ENCODE measurements around the gene MARCOL. TPM values are rescaled to one million over a fixed set of nuclear protein-coding genes. Genes with fewer than 3 reads are reported as not detected.

The MARCOL gene
- total RNA-seq, 1 experiment from 2014 or later = not detected

- Histone ChIP-seq H3K27ac (ENCODE audit: low read length) (no peak overlapping the region), H3K9me3 (ENCODE audit: control insufficient read depth, insufficient read depth, low read depth, low read length) (no peaks in the 10 kb centered on the region), H3K4me3 (ENCODE audit: low read depth in 2 of 2, low read length in 2 of 2) (no peak overlapping the region), H3K36me3 (ENCODE audit: control insufficient read depth, insufficient read depth, low read length) (no peaks in the 10 kb centered on the region), H3K4me1 (ENCODE audit: control insufficient read depth, insufficient read depth, low read length) (no peaks in the 10 kb centered on the region), H3K27me3 (ENCODE audit: control insufficient read depth, insufficient read depth, low read length) (no peaks in the 10 kb centered on the region)
- intact Hi-C loops (cut with micrococcal nuclease; ENCODE audit: unreplicated experiment) (no loop called here), in situ Hi-C loops (cut with HindIII; ENCODE audit: low pct_unique_long_range_greater_than_20kb, low sequenced_read_pairs) (no loop called here)
- ATAC-seq = no peak
- BruUV-seq (replicated peaks) = no TSS peak
- ChIA-PET CTCF (no interaction called here), POLR2A (no interaction called here)
- DNase-seq (ENCODE audit: low read depth, low spot score) = no peak
- TF ChIP-seq SIN3A (IDR thresholded peaks at IDR 0.05; ENCODE audit: borderline replicate concordance, insufficient read depth, low read depth, low read length) (no peak), TCF7L2 (IDR thresholded peaks at IDR 0.05; ENCODE audit: low read depth, low read length) (no peak), REST (IDR thresholded peaks at IDR 0.05; ENCODE audit: insufficient read depth in 1 of 2, low read depth in 2 of 2, low read length in 1 of 2) (no peak), POLR2AphosphoS5 (IDR thresholded peaks at IDR 0.05; ENCODE audit: low read depth, low read length) (no peak), CTCF (IDR thresholded peaks at IDR 0.05) (no peak)
Observed at GRCh38 chr5:148224117-148224742, 14.1 kb upstream of the MARCOL start.

- ATAC-seq (no peak), DNase-seq (ENCODE audit: low read depth, low spot score) (no peak)
- no peaks in the 10 kb centered on the region for H3K36me3 ChIP-seq (ENCODE audit: control insufficient read depth, insufficient read depth, low read length)
- no peaks in the 10 kb centered on the region for H3K4me1 ChIP-seq (ENCODE audit: control insufficient read depth, insufficient read depth, low read length)
- no peaks in the 10 kb centered on the region for H3K9me3 ChIP-seq (ENCODE audit: control insufficient read depth, insufficient read depth, low read depth, low read length)
- intact Hi-C loops (cut with micrococcal nuclease; ENCODE audit: unreplicated experiment) (no loop called here), in situ Hi-C loops (cut with HindIII; ENCODE audit: low pct_unique_long_range_greater_than_20kb, low sequenced_read_pairs) (no loop called here)
- no peak for TF ChIP-seq CTCF (IDR thresholded peaks at IDR 0.05)
- no peak for TF ChIP-seq TCF7L2 (IDR thresholded peaks at IDR 0.05; ENCODE audit: low read depth, low read length)
- no peak for TF ChIP-seq SIN3A (IDR thresholded peaks at IDR 0.05; ENCODE audit: borderline replicate concordance, insufficient read depth, low read depth, low read length)
- no peak for TF ChIP-seq POLR2AphosphoS5 (IDR thresholded peaks at IDR 0.05; ENCODE audit: low read depth, low read length)
- TF ChIP-seq REST (IDR thresholded peaks at IDR 0.05; ENCODE audit: insufficient read depth in 1 of 2, low read depth in 2 of 2, low read length in 1 of 2) = no peak
- POLR2A ChIA-PET = no interaction called here
- BruUV-seq (replicated peaks) = no TSS peak
- H3K27me3 ChIP-seq (ENCODE audit: control insufficient read depth, insufficient read depth, low read length) = no peaks in the 10 kb centered on the region
- CTCF ChIA-PET = no interaction called here
- no peak overlapping the region for H3K27ac ChIP-seq (ENCODE audit: low read length)
- H3K4me3 ChIP-seq (ENCODE audit: low read depth in 2 of 2, low read length in 2 of 2) = no peak overlapping the region
Observed at GRCh38 chr5:148228392-148228984, 9.8 kb upstream of the MARCOL start.

Data from Panc1 (cell line).